OCI-LY7 (cell line): ENCODE data around the gene ADGRL2. TPM values are rescaled to one million over a fixed set of nuclear protein-coding genes. Genes with fewer than 3 reads are reported as not detected.

Source experiments
- BruUV-seq: library from RNA; stranded (reverse); fragments of 400-500 nt; replicated peaks from 2 replicates; lab custom pipeline; 2021; lab: Mats Ljungman, UMichigan
- CTCF ChIA-PET: fragments of 300-600 bp; sonication (Branson Sonifier 250); formaldehyde crosslinking; loops from one replicate; lab custom pipeline; 2022; ENCODE audit warnings: antibody characterized with exemption; ENCODE audit not compliant: unreplicated experiment; lab: Charles Lee
- POLR2A ChIA-PET: fragments of 300-600 bp; sonication (Branson Sonifier 250); formaldehyde crosslinking; loops from one replicate; lab custom pipeline; 2022; ENCODE audit warnings: antibody characterized with exemption; lab: Charles Lee
- DNase-seq: peaks from one replicate; pipeline ENCODE4 v3.0.0-alpha.2; 2015; ENCODE audit warnings: low spot score
- H2AFZ ChIP-seq: fragments of 200-600 bp; sonication (generic), shearing (Covaris generic); 2 replicates; pipeline ENCODE4 v1.6.1; 2014; ENCODE audit warnings: mild to moderate bottlenecking, antibody characterized with exemption, low read length, moderate library complexity
- H3K27ac ChIP-seq: fragments of 200-600 bp; sonication (generic); 2 replicates; pipeline ENCODE4 v1.5.1; 2014; ENCODE audit warnings: mixed run types, low read depth, mild to moderate bottlenecking, moderate library complexity, low read length, inconsistent platforms; ENCODE audit not compliant: poor library complexity, severe bottlenecking
- H3K36me3 ChIP-seq: fragments of 200-600 bp; sonication (generic); 2 replicates; pipeline ENCODE4 v1.6.1; 2014; ENCODE audit warnings: mild to moderate bottlenecking, antibody characterized with exemption, low read length, moderate library complexity, mixed read lengths; ENCODE audit not compliant: insufficient read depth
- H3K4me1 ChIP-seq: fragments of 200-600 bp; sonication (generic); 2 replicates; pipeline ENCODE4 v1.5.1; 2014; ENCODE audit warnings: mild to moderate bottlenecking, low read length; ENCODE audit not compliant: insufficient read depth, poor library complexity, severe bottlenecking
- H3K4me2 ChIP-seq: fragments of 200-600 bp; sonication (generic); 2 replicates; pipeline ENCODE4 v1.6.1; 2014; ENCODE audit warnings: mild to moderate bottlenecking, low read length
- H3K4me3 ChIP-seq: fragments of 200-600 bp; sonication (generic); 2 replicates; pipeline ENCODE4 v1.5.1; 2014; ENCODE audit warnings: mild to moderate bottlenecking, low read depth, low read length; ENCODE audit not compliant: poor library complexity, severe bottlenecking
- H3K79me2 ChIP-seq: fragments of 200-600 bp; sonication (generic); 2 replicates; pipeline ENCODE4 v1.6.1; 2016; ENCODE audit warnings: low read depth, mild to moderate bottlenecking, low read length, moderate library complexity, mixed read lengths; ENCODE audit not compliant: insufficient read depth
- H3K9me2 ChIP-seq: fragments of 200-600 bp; sonication (generic); 2 replicates; pipeline ENCODE4 v1.6.1; 2016; ENCODE audit warnings: mild to moderate bottlenecking, low read length, mixed read lengths; ENCODE audit not compliant: insufficient read depth
- H3K9me3 ChIP-seq: fragments of 200-600 bp; sonication (generic); 2 replicates; pipeline ENCODE4 v1.6.1; 2014; ENCODE audit warnings: mild to moderate bottlenecking, mixed run types, low read length, mixed read lengths
- H4K20me1 ChIP-seq: fragments of 200-600 bp; sonication (generic); 2 replicates; pipeline ENCODE4 v1.6.1; 2014; ENCODE audit warnings: mild to moderate bottlenecking, antibody characterized with exemption, low read length, moderate library complexity, mixed read lengths; ENCODE audit not compliant: insufficient read depth
- CTCF ChIP-seq: fragments of 200-600 bp; sonication (generic); conservative IDR thresholded peaks from 2 replicates; pipeline ENCODE4 v1.5.1; 2014; ENCODE audit warnings: mild to moderate bottlenecking, antibody characterized with exemption, low read length, moderate library complexity, mixed read lengths
- EZH2phosphoT487 ChIP-seq: fragments of 200-600 bp; sonication (generic); IDR thresholded peaks from 2 replicates; pipeline ENCODE4 v1.6.1; 2018; ENCODE audit warnings: low read depth, borderline replicate concordance, mild to moderate bottlenecking, mixed run types, antibody characterized with exemption, low read length, moderate library complexity, mixed read lengths
- intact Hi-C: fragments of 100-400 bp; cut with micrococcal nuclease; formaldehyde crosslinking; loops from one replicate; pipeline ENCODE4 v1.10.0; 2022; ENCODE audit not compliant: unreplicated experiment
- total RNA-seq, 2 experiments: library from RNA; depleted of rRNA in 1 of 2; stranded (reverse); fragments of >200 nt in 1 of 2; shearing (Covaris generic) in 1 of 2; gene quantifications; 2 replicates each; pipeline ENCODE4 v1.2.3, GENCODE V29; 2014 to 2022

Gene ADGRL2
- total RNA-seq, 2 experiments from 2014 or later: not detected

DNA sequence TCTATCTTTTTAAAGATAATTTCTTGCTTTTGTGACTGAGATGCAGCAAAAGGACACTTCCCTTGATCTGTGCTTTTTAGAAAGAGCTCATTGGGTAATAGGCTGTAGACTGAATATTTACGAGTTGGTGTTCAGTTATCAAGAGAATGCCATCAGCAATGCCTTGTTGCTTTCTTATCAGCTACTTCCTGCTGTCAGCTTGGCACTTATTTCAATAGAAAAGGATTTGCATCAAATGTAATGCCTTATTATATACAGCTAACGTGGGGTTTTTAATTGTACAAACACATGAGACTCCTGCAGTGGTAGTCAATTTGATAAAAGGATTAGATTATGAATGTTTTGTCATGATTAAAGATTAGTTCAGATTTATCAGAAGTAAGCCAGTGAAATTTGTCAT, 122.2 kb downstream of the ADGRL2 start:
- no peak for DNase-seq
- H3K4me2 ChIP-seq: no peak overlapping the region
- H3K79me2 ChIP-seq: no peaks in the 10 kb centered on the region
- H3K27ac ChIP-seq: no peak overlapping the region
- intact Hi-C loops: no loop called here
- ChIA-PET CTCF (no interaction called here), POLR2A (no interaction called here)
- H3K4me1 ChIP-seq: no peaks in the 10 kb centered on the region
- no peaks in the 10 kb centered on the region for H3K9me2 ChIP-seq
- no peaks in the 10 kb centered on the region for H3K9me3 ChIP-seq
- no peaks in the 10 kb centered on the region for H4K20me1 ChIP-seq
- no peak overlapping the region for H2AFZ ChIP-seq
- no TSS peak for BruUV-seq
- H3K36me3 ChIP-seq: no peaks in the 10 kb centered on the region
- TF ChIP-seq CTCF (no peak), EZH2phosphoT487 (no peak)
- H3K4me3 ChIP-seq: no peak overlapping the region

DNA sequence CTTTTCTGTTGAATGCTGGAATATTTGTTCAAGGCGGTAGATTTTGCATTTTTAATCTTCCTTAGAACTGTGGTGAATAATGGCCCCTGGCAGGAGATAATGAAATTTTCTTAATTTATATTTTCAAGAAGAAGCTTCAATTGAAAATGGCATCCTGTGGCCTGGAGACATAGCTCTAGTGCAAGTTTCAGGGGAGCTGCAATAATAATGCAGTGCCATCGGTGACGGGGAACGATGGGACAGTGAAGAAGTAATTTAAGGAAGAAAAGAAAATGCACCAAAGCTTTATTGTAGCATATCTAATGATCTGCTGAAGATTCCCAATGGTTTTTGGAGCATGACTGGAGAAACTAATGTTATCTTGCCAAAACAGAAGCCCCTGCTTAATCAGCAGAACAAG, 128.4 kb downstream of the ADGRL2 start:
- TF ChIP-seq CTCF (no peak), EZH2phosphoT487 (no peak)
- Histone ChIP-seq H3K4me2 (no peak overlapping the region), H3K36me3 (no peaks in the 10 kb centered on the region), H2AFZ (no peak overlapping the region), H3K27ac (no peak overlapping the region), H3K79me2 (no peaks in the 10 kb centered on the region), H3K9me3 (no peaks in the 10 kb centered on the region), H3K4me1 (no peaks in the 10 kb centered on the region), H4K20me1 (no peaks in the 10 kb centered on the region), H3K4me3 (no peak overlapping the region), H3K9me2 (no peaks in the 10 kb centered on the region)
- CTCF ChIA-PET: no interaction called here
- no TSS peak for BruUV-seq
- intact Hi-C loops: no loop called here
- POLR2A ChIA-PET: no interaction called here
- DNase-seq: no peak

- H3K36me3 ChIP-seq: no peaks in the 10 kb centered on the region
- BruUV-seq: no TSS peak
- ChIA-PET POLR2A (no interaction called here), CTCF (no interaction called here)
- H2AFZ ChIP-seq: no peak overlapping the region
- intact Hi-C loops: no loop called here
- no peak overlapping the region for H3K4me3 ChIP-seq
- DNase-seq: no peak
- H3K9me3 ChIP-seq: no peaks in the 10 kb centered on the region
- H3K4me1 ChIP-seq: no peaks in the 10 kb centered on the region
- TF ChIP-seq CTCF (no peak), EZH2phosphoT487 (no peak)
- H3K27ac ChIP-seq: no peak overlapping the region
- no peaks in the 10 kb centered on the region for H3K79me2 ChIP-seq
- H3K9me2 ChIP-seq: no peaks in the 10 kb centered on the region
- H3K4me2 ChIP-seq: no peak overlapping the region
- H4K20me1 ChIP-seq: no peaks in the 10 kb centered on the region
These were observed 136.1 kb downstream of the ADGRL2 start for GRCh38 chr1:81936853-81937252.
